Trophoblast cell (in vitro differentiated cells and primary cell): ENCODE results near the gene PGAP3.
"Not testable (repeated sequence)": the region's sequence is repeated elsewhere in the genome, so short reads cannot be mapped to it uniquely, and the experiment has no call there.

Source experiments
- DNase-seq, 2 donors: peaks; one replicate each; pipeline ENCODE4 v3.0.0-alpha.2; 2016
- H2AFZ ChIP-seq: 2 replicates; pipeline ENCODE4 v1.6.1; 2013; ENCODE audit warnings: low read length, moderate library complexity, mild to moderate bottlenecking; ENCODE audit not compliant: insufficient read depth, poor library complexity
- H2AK5ac ChIP-seq: 2 replicates; pipeline ENCODE4 v1.6.1; 2013; ENCODE audit warnings: mild to moderate bottlenecking, low read length
- H2BK120ac ChIP-seq: 2 replicates; pipeline ENCODE4 v1.6.1; 2013; ENCODE audit warnings: low read length, mild to moderate bottlenecking, moderate library complexity; ENCODE audit not compliant: insufficient read depth, poor library complexity
- H2BK12ac ChIP-seq: 2 replicates; pipeline ENCODE4 v1.6.1; 2013; ENCODE audit warnings: mild to moderate bottlenecking, low read length, moderate library complexity
- H2BK5ac ChIP-seq: 2 replicates; pipeline ENCODE4 v1.6.1; 2013; ENCODE audit warnings: low read length, low read depth, moderate library complexity, mild to moderate bottlenecking; ENCODE audit not compliant: poor library complexity
- H3K14ac ChIP-seq: 2 replicates; pipeline ENCODE4 v1.6.1; 2013; ENCODE audit warnings: mild to moderate bottlenecking, low read length
- H3K18ac ChIP-seq: 2 replicates; pipeline ENCODE4 v1.6.1; 2013; ENCODE audit warnings: mild to moderate bottlenecking, low read length
- H3K23ac ChIP-seq: 2 replicates; pipeline ENCODE4 v1.6.1; 2013; ENCODE audit warnings: low read length
- H3K27ac ChIP-seq: 2 replicates; pipeline ENCODE4 v1.5.1; 2013; ENCODE audit warnings: low read depth, mild to moderate bottlenecking, inconsistent platforms, low read length, moderate library complexity
- H3K27me3 ChIP-seq: 2 replicates; pipeline ENCODE4 v1.6.1; 2013; ENCODE audit warnings: inconsistent platforms, mild to moderate bottlenecking, low read length, moderate library complexity; ENCODE audit not compliant: insufficient read depth
- H3K36me3 ChIP-seq, 2 experiments: 1 replicate in 1 of 2; 2 replicates in 1 of 2; pipeline ENCODE4 v1.6.1; 2013; ENCODE audit warnings: low read length in 2 of 2, mild to moderate bottlenecking in 2 of 2, moderate library complexity in 1 of 2; ENCODE audit not compliant: insufficient read depth in 2 of 2, control insufficient read depth in 1 of 2
- H3K4ac ChIP-seq: 2 replicates; pipeline ENCODE4 v1.6.1; 2013; ENCODE audit warnings: low read depth, mild to moderate bottlenecking, low read length, moderate library complexity
- H3K4me1 ChIP-seq, 2 experiments: 1 replicate in 1 of 2; 2 replicates in 1 of 2; pipeline ENCODE4 v1.6.1; 2013; ENCODE audit warnings: low read length in 2 of 2, mild to moderate bottlenecking in 2 of 2, moderate library complexity in 1 of 2; ENCODE audit not compliant: insufficient read depth in 2 of 2, control insufficient read depth in 1 of 2
- H3K4me2 ChIP-seq: 2 replicates; pipeline ENCODE4 v1.6.1; 2013; ENCODE audit warnings: inconsistent platforms, mild to moderate bottlenecking, low read length, moderate library complexity
- H3K4me3 ChIP-seq: 2 replicates; pipeline ENCODE4 v1.5.1; 2013; ENCODE audit warnings: mild to moderate bottlenecking, low read depth, low read length, inconsistent platforms
- H3K79me1 ChIP-seq: one replicate; pipeline ENCODE4 v1.6.1; 2013; ENCODE audit warnings: low read length
- H3K79me2 ChIP-seq: 2 replicates; pipeline ENCODE4 v1.6.1; 2013; ENCODE audit warnings: low read length, mild to moderate bottlenecking; ENCODE audit not compliant: control insufficient read depth, insufficient read depth, poor library complexity
- H3K9ac ChIP-seq: 2 replicates; pipeline ENCODE4 v1.6.1; 2013; ENCODE audit warnings: mild to moderate bottlenecking, low read length
- H3K9me3 ChIP-seq: 2 replicates; pipeline ENCODE4 v1.6.1; 2013; ENCODE audit warnings: low read depth, mild to moderate bottlenecking, control low read depth, inconsistent platforms, low read length; ENCODE audit not compliant: insufficient read depth
- H4K12ac ChIP-seq: 2 replicates; pipeline ENCODE4 v1.6.1; 2013; ENCODE audit warnings: low read depth, mild to moderate bottlenecking, low read length, moderate library complexity
- H4K8ac ChIP-seq: 2 replicates; pipeline ENCODE4 v1.6.1; 2013; ENCODE audit warnings: low read depth, mild to moderate bottlenecking, low read length, moderate library complexity
- H4K91ac ChIP-seq: one replicate; pipeline ENCODE4 v1.6.1; 2013; ENCODE audit warnings: low read depth, mild to moderate bottlenecking, low read length, moderate library complexity
- WGBS: extraction: QIAGEN DNeasy Blood & Tissue Kit; methylation state at CpG from one replicate; pipeline ENCODE4 v1.1.7; 2013; ENCODE audit warnings: missing lambda C conversion rate; ENCODE audit not compliant: insufficient read length, insufficient coverage; ENCODE audit errors: extremely low coverage; 5-methylcytosine and 5-hydroxymethylcytosine counted together

The PGAP3 gene

DNA sequence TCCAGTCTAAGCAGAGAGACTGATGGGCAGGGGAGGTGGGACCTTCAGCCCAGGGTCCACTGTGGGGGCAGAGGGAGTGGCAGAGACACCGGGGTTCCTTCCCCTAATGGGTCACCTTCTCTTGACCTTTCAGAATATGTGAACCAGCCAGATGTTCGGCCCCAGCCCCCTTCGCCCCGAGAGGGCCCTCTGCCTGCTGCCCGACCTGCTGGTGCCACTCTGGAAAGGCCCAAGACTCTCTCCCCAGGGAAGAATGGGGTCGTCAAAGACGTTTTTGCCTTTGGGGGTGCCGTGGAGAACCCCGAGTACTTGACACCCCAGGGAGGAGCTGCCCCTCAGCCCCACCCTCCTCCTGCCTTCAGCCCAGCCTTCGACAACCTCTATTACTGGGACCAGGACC lies 39.7 kb upstream of the PGAP3 start:
- H3K4me1 ChIP-seq, result peaks cover 5 to 9% of the 10 kb centered on the region in 2 experiments
- no peak overlapping the region for H3K27ac ChIP-seq
- H4K8ac ChIP-seq, result no peak overlapping the region
- peaks cover 50 to 51% of the 10 kb centered on the region in 2 experiments for H3K36me3 ChIP-seq
- H2BK120ac ChIP-seq, result no peak overlapping the region
- no peak overlapping the region for H2BK5ac ChIP-seq
- H4K91ac ChIP-seq, result no peak overlapping the region
- H3K4me2 ChIP-seq, result no peak overlapping the region
- no peak overlapping the region for H2AK5ac ChIP-seq
- peaks cover 2% of the 10 kb centered on the region for H3K9me3 ChIP-seq
- peaks cover 4% of the 10 kb centered on the region for H3K79me2 ChIP-seq
- no peaks in the 10 kb centered on the region for H3K27me3 ChIP-seq
- no peak overlapping the region for H4K12ac ChIP-seq
- H2AFZ ChIP-seq, result no peak overlapping the region
- H3K4me3 ChIP-seq, result no peak overlapping the region
- H3K9ac ChIP-seq, result no peak overlapping the region
- no peak overlapping the region for H3K14ac ChIP-seq
- H3K18ac ChIP-seq, result no peak overlapping the region
- no peak overlapping the region for H3K4ac ChIP-seq
- H3K23ac ChIP-seq, result no peak overlapping the region
- DNase-seq, result no peak
- H3K79me1 ChIP-seq, result peaks cover 4% of the 10 kb centered on the region
- WGBS, result no CpG with 5 or more reads among the region's 10 CpGs
- H2BK12ac ChIP-seq, result no peak overlapping the region

DNA sequence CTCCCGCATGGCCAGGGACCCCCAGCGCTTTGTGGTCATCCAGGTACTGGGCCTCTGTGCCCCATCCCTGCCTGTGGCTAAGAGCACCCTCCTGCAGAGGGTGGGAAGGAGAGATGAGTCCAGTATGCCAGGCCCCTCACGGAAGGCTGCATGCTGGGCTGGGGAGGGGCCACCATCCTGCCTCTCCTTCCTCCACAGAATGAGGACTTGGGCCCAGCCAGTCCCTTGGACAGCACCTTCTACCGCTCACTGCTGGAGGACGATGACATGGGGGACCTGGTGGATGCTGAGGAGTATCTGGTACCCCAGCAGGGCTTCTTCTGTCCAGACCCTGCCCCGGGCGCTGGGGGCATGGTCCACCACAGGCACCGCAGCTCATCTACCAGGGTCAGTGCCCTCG lies 38.8 kb upstream of the PGAP3 start:
- Histone ChIP-seq H3K14ac (no peak overlapping the region), H3K4me1 (peaks cover 5 to 9% of the 10 kb centered on the region in 2 experiments), H3K4me3 (no peak overlapping the region), H2BK5ac (no peak overlapping the region), H3K27ac (no peak overlapping the region), H4K12ac (no peak overlapping the region), H3K27me3 (no peaks in the 10 kb centered on the region), H3K4me2 (no peak overlapping the region), H3K9me3 (peaks cover 2% of the 10 kb centered on the region), H2AK5ac (no peak overlapping the region), H2BK12ac (no peak overlapping the region), H3K18ac (no peak overlapping the region), H3K9ac (no peak overlapping the region), H4K91ac (no peak overlapping the region), H3K36me3 (peaks cover 51 to 52% of the 10 kb centered on the region in 2 experiments), H4K8ac (no peak overlapping the region), H3K23ac (no peak overlapping the region), H2BK120ac (no peak overlapping the region), H3K79me1 (peaks cover 4% of the 10 kb centered on the region), H3K79me2 (peaks cover 4% of the 10 kb centered on the region), H3K4ac (no peak overlapping the region), H2AFZ (no peak overlapping the region)
- DNase-seq, result no peak
- no CpG with 5 or more reads among the region's 9 CpGs for WGBS

DNA sequence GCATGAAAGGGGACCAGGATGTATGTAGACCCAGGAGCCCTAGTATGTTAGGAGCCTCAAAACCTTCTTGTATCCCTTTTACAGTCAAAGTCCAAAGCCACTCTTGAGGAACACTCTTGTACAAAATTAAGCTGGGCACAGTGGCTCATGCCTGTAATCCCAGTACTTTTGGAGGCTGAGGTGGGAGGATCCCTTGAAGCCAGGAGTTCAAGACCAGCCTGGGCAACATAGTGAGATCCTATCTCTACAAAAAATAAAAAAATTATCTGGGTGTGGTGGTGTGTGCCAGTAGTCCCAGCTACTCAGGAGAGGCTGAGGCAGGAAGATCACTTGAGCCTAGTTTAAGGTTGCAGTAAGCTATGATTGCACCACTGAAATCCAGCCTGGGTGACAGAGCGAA lies 38.1 kb upstream of the PGAP3 start:
- not testable (repeated sequence) for H3K27ac ChIP-seq, H4K12ac ChIP-seq, H3K4me3 ChIP-seq, H3K27me3 ChIP-seq, H3K79me2 ChIP-seq, H4K8ac ChIP-seq, H3K79me1 ChIP-seq, H3K18ac ChIP-seq, H4K91ac ChIP-seq, H3K14ac ChIP-seq, H3K23ac ChIP-seq, DNase-seq, H2BK5ac ChIP-seq, H2BK12ac ChIP-seq, H2AK5ac ChIP-seq, H3K9me3 ChIP-seq, H3K9ac ChIP-seq, H2AFZ ChIP-seq, H3K4me1 ChIP-seq, H2BK120ac ChIP-seq, H3K4me2 ChIP-seq, H3K4ac ChIP-seq
- H3K36me3 ChIP-seq, result peaks cover 51 to 52% of the 10 kb centered on the region in 2 experiments
- no CpG with 5 or more reads among the region's 1 CpG for WGBS

- no peaks in the 10 kb centered on the region for H3K79me2 ChIP-seq
- H4K91ac ChIP-seq, result no peak overlapping the region
- H4K12ac ChIP-seq, result no peak overlapping the region
- DNase-seq, result no peak
- peaks cover 3 to 5% of the 10 kb centered on the region in 2 experiments for H3K4me1 ChIP-seq
- no peak overlapping the region for H3K4me2 ChIP-seq
- no peak overlapping the region for H3K18ac ChIP-seq
- H3K9ac ChIP-seq, result no peak overlapping the region
- no peak overlapping the region for H3K23ac ChIP-seq
- WGBS, result no CpG with 5 or more reads among the region's 13 CpGs
- no peak overlapping the region for H2AK5ac ChIP-seq
- H2AFZ ChIP-seq, result no peak overlapping the region
- H3K36me3 ChIP-seq, result peaks cover 54 to 57% of the 10 kb centered on the region in 2 experiments
- no peak overlapping the region for H4K8ac ChIP-seq
- H3K27me3 ChIP-seq, result no peaks in the 10 kb centered on the region
- no peak overlapping the region for H3K27ac ChIP-seq
- no peak overlapping the region for H2BK5ac ChIP-seq
- peaks cover 2% of the 10 kb centered on the region for H3K9me3 ChIP-seq
- no peak overlapping the region for H3K4ac ChIP-seq
- no peak overlapping the region for H2BK12ac ChIP-seq
- no peak overlapping the region for H3K4me3 ChIP-seq
- no peaks in the 10 kb centered on the region for H3K79me1 ChIP-seq
- H2BK120ac ChIP-seq, result no peak overlapping the region
- no peak overlapping the region for H3K14ac ChIP-seq
These were observed 36.9 kb upstream of the PGAP3 start for GRCh38 chr17:39724731-39725130.
